ENCODE data around the gene PIK3CA.

- TF ChIP-seq CTCF (IDR thresholded peaks at IDR 0.05) (no peak), POLR2A (IDR thresholded peaks at IDR 0.05) (no peak)
These were observed 1.8 kb downstream of the PIK3CA start for GRCh38 chr3:179149951-179150350.
